IMR-90 (cell line): ENCODE measurements around the gene TSR2. TPM values are rescaled to one million over a fixed set of nuclear protein-coding genes. Genes with fewer than 3 reads are reported as not detected.

Experiments used
- ATAC-seq: fragments of 200-7000 bp; cut with Tn5 transposase; 2 replicates; pipeline ENCODE4 v1.9.1; 2020; ENCODE audit warnings: low read depth, mild to moderate bottlenecking, moderate library complexity
- BruUV-seq: library from RNA; stranded (reverse); fragments of 400-500 nt; replicated peaks from 2 replicates; lab custom pipeline; 2021; lab: Mats Ljungman, UMichigan
- CTCF ChIA-PET: fragments of 300-600 bp; formaldehyde crosslinking; extraction: SDS; loops from one replicate; lab custom pipeline; 2021; ENCODE audit warnings: antibody characterized with exemption; lab: Yijun Ruan, JAX
- POLR2A ChIA-PET: fragments of 300-600 bp; sonication (Branson Sonifier 250); formaldehyde crosslinking; loops from one replicate; lab custom pipeline; 2022; ENCODE audit warnings: antibody characterized with exemption; ENCODE audit not compliant: unreplicated experiment; lab: Charles Lee
- DNase-seq: peaks from one replicate; pipeline ENCODE4 v3.0.0; 2013
- H2AFZ ChIP-seq: replicated peaks from 2 replicates; pipeline ENCODE3; 2013; ENCODE audit warnings: low read length, mild to moderate bottlenecking; ENCODE audit not compliant: poor library complexity
- H2AK5ac ChIP-seq: 2 replicates; pipeline ENCODE4 v1.6.1; 2013; ENCODE audit warnings: low read depth, low read length, inconsistent platforms
- H2AK9ac ChIP-seq: replicated peaks from 2 replicates; pipeline ENCODE3; 2013; ENCODE audit warnings: mild to moderate bottlenecking, low read depth, low read length, moderate library complexity; ENCODE audit not compliant: poor library complexity
- H2BK120ac ChIP-seq: 2 replicates; pipeline ENCODE4 v1.6.1; 2013; ENCODE audit warnings: low read depth, low read length, inconsistent platforms
- H2BK15ac ChIP-seq: 3 replicates; pipeline ENCODE4 v1.6.1; 2013; ENCODE audit warnings: low read depth, low read length, inconsistent platforms
- H2BK20ac ChIP-seq: 2 replicates; pipeline ENCODE4 v1.6.1; 2013; ENCODE audit warnings: low read depth, mild to moderate bottlenecking, inconsistent platforms, low read length, moderate library complexity
- H2BK5ac ChIP-seq: 2 replicates; pipeline ENCODE4 v1.6.1; 2013; ENCODE audit warnings: mild to moderate bottlenecking, low read depth, low read length, inconsistent platforms; ENCODE audit not compliant: poor library complexity, severe bottlenecking
- H3K14ac ChIP-seq: replicated peaks from 2 replicates; pipeline ENCODE4 v1.6.1; 2013; ENCODE audit warnings: low read depth, low read length, inconsistent platforms
- H3K18ac ChIP-seq: 2 replicates; pipeline ENCODE4 v1.6.1; 2013; ENCODE audit warnings: low read depth, low read length, control low read depth
- H3K23ac ChIP-seq: 2 replicates; pipeline ENCODE4 v1.6.1; 2013; ENCODE audit warnings: low read depth, low read length, inconsistent platforms
- H3K27ac ChIP-seq: 2 replicates; pipeline ENCODE4 v1.5.1; 2013; ENCODE audit warnings: mild to moderate bottlenecking, control low read depth, low read length; ENCODE audit not compliant: insufficient read depth
- H3K27me3 ChIP-seq: 2 replicates; pipeline ENCODE4 v1.6.1; 2013; ENCODE audit warnings: low read length; ENCODE audit not compliant: control insufficient read depth, insufficient read depth
- H3K36me3 ChIP-seq: 2 replicates; pipeline ENCODE4 v1.6.1; 2013; ENCODE audit warnings: low read length, mixed read lengths; ENCODE audit not compliant: control insufficient read depth, insufficient read depth
- H3K4ac ChIP-seq: 2 replicates; pipeline ENCODE4 v1.6.1; 2013; ENCODE audit warnings: low read depth, low read length, inconsistent platforms
- H3K4me1 ChIP-seq: 2 replicates; pipeline ENCODE4 v1.6.1; 2013; ENCODE audit warnings: low read length, mixed read lengths; ENCODE audit not compliant: control insufficient read depth, insufficient read depth
- H3K4me2 ChIP-seq: 2 replicates; pipeline ENCODE4 v1.6.1; 2013; ENCODE audit warnings: low read depth, mild to moderate bottlenecking, control low read depth, low read length, moderate library complexity
- H3K4me3 ChIP-seq: 2 replicates; pipeline ENCODE4 v1.5.1; 2013; ENCODE audit warnings: low read depth, mild to moderate bottlenecking, control low read depth, low read length, moderate library complexity; ENCODE audit not compliant: insufficient read depth
- H3K56ac ChIP-seq: 2 replicates; pipeline ENCODE4 v1.6.1; 2013; ENCODE audit warnings: low read length, inconsistent platforms; ENCODE audit not compliant: insufficient read depth; ENCODE audit errors: extremely low read depth
- H3K79me1 ChIP-seq, 2 experiments: 2 replicates each; pipeline ENCODE4 v1.6.1; 2013; ENCODE audit warnings: low read length in 2 of 2, inconsistent platforms in 1 of 2, low read depth in 1 of 2
- H3K9ac ChIP-seq: 2 replicates; pipeline ENCODE4 v1.6.1; 2013; ENCODE audit warnings: low read depth, low read length, control low read depth
- H3K9me1 ChIP-seq: 2 replicates; pipeline ENCODE4 v1.6.1; 2013; ENCODE audit warnings: low read length, inconsistent platforms; ENCODE audit not compliant: insufficient read depth
- H3K9me3 ChIP-seq: 2 replicates; pipeline ENCODE4 v1.6.1; 2013; ENCODE audit warnings: low read length; ENCODE audit not compliant: control insufficient read depth, insufficient read depth
- H4K20me1 ChIP-seq: 2 replicates; pipeline ENCODE4 v1.6.1; 2013; ENCODE audit warnings: low read length, inconsistent platforms; ENCODE audit not compliant: insufficient read depth
- H4K5ac ChIP-seq: 2 replicates; pipeline ENCODE4 v1.6.1; 2013; ENCODE audit warnings: mild to moderate bottlenecking, low read depth, low read length, control low read depth
- H4K8ac ChIP-seq, 2 experiments: 2 replicates each; pipeline ENCODE4 v1.6.1; 2013; ENCODE audit warnings: low read depth in 2 of 2, low read length in 2 of 2, control low read depth in 1 of 2, inconsistent platforms in 1 of 2
- H4K91ac ChIP-seq: 2 replicates; pipeline ENCODE4 v1.6.1; 2013; ENCODE audit warnings: low read depth, low read length, inconsistent platforms; ENCODE audit not compliant: insufficient read depth
- CEBPB ChIP-seq: IDR thresholded peaks from 2 replicates; pipeline ENCODE4 v1.6.1; 2012; ENCODE audit warnings: low read depth, low read length, improper control_type of control experiment
- MXI1 ChIP-seq: IDR thresholded peaks from 2 replicates; pipeline ENCODE4 v1.6.1; 2012; ENCODE audit warnings: low read depth, mild to moderate bottlenecking, low read length, moderate library complexity, borderline replicate concordance
- NFE2L2 ChIP-seq: fragments of 150-350 bp; IDR thresholded peaks from 2 replicates; pipeline ENCODE4 v1.6.1; 2016; ENCODE audit warnings: low read depth, mild to moderate bottlenecking, low read length
- POLR2A ChIP-seq: IDR thresholded peaks from 2 replicates; pipeline ENCODE4 v1.6.1; 2012; ENCODE audit warnings: mild to moderate bottlenecking, low read depth, low read length
- USF2 ChIP-seq: fragments of 150-350 bp; IDR thresholded peaks from 2 replicates; pipeline ENCODE4 v1.6.1; 2017; ENCODE audit warnings: mild to moderate bottlenecking, antibody characterized with exemption, low read length, low read depth
- WGBS, 2 experiments: methylation state at CpG; one replicate each; pipeline versions ENCODE4 v1.1.5 to v1.1.7; 2013; ENCODE audit warnings: missing lambda C conversion rate in 2 of 2; ENCODE audit not compliant: insufficient read length in 1 of 2; ENCODE audit errors: extremely low coverage in 2 of 2; 5-methylcytosine and 5-hydroxymethylcytosine counted together
- dilution Hi-C: fragments of 300-500 bp; cut with HindIII; formaldehyde crosslinking; loops from one replicate; pipeline ENCODE4 v1.14.3; 2018; ENCODE audit warnings: low sequenced_read_pairs; ENCODE audit not compliant: unreplicated experiment
- in situ Hi-C: fragments of 300-500 bp; cut with MboI; formaldehyde crosslinking; loops from 3 replicates; pipeline ENCODE4 v1.14.3; 2019; ENCODE audit warnings: low sequenced_read_pairs, inconsistent platforms, mixed read lengths
- intact Hi-C: fragments of 100-400 bp; cut with micrococcal nuclease; formaldehyde crosslinking; loops from 2 replicates; pipeline ENCODE4 v1.10.0; 2022
- polyA plus RNA-seq, 3 experiments: library from polyadenylated mRNA; depleted of rRNA; stranded (reverse); fragments of >200 nt; gene quantifications; 2 replicates each; pipeline ENCODE4 v1.2.3, GENCODE V29; 2012; ENCODE audit warnings: low replicate concordance in 1 of 3
- total RNA-seq: library from RNA; depleted of rRNA; stranded (reverse); fragments of >200 nt; gene quantifications from 2 replicates; pipeline ENCODE4 v1.2.3, GENCODE V29; 2012

The TSR2 gene
- total and polyA plus RNA-seq, 2 of the 4 experiments (the other 2 are of a cell fraction), result 8.8 to 22.1 TPM

- DNase-seq (no peak), ATAC-seq (no peak)
- no TSS peak for BruUV-seq
- Histone ChIP-seq H3K4me2 (no peak overlapping the region), H3K79me1 (peaks cover 6 to 23% of the 10 kb centered on the region in 2 experiments; a peak in 2 of 4 replicates), H3K9me1 (peaks cover 6% of the 10 kb centered on the region; the same call in 1 of the 2 replicates), H3K27me3 (peaks cover 2% of the 10 kb centered on the region; the same call in 1 of the 2 replicates), H3K56ac (no peak overlapping the region), H3K4me3 (no peak overlapping the region), H3K27ac (no peak overlapping the region), H3K23ac (no peak overlapping the region), H3K18ac (no peak overlapping the region), H4K91ac (no peak overlapping the region), H2AK5ac (no peak overlapping the region), H4K5ac (no peak overlapping the region), H2BK5ac (no peak overlapping the region), H3K36me3 (peaks cover 22% of the 10 kb centered on the region), H3K4me1 (no peaks in the 10 kb centered on the region), H3K9ac (no peak overlapping the region), H3K14ac (no peak overlapping the region), H2BK120ac (no peak overlapping the region), H3K4ac (no peak overlapping the region), H2BK15ac (no peak overlapping the region), H2BK20ac (no peak overlapping the region), H3K9me3 (0 out of 2 replicates have a peak, but pooled peaks cover 1% of the 10 kb centered on the region), H4K8ac (no peak overlapping the region), H2AFZ (no peak overlapping the region), H2AK9ac (no peak overlapping the region), H4K20me1 (peaks cover 15% of the 10 kb centered on the region)
- ChIA-PET CTCF (no interaction called here), POLR2A (no interaction called here)
- 87% methylated on average over 10 of the region's 21 CpGs; no CpG with 5 or more reads in 1 of the 2 experiments for WGBS, 2 experiments
- dilution Hi-C loops, result no loop called here
- in situ Hi-C loops, result no loop called here
- intact Hi-C loops, result no loop called here
- no peak for TF ChIP-seq POLR2A
- TF ChIP-seq MXI1, result no peak
- no peak for TF ChIP-seq NFE2L2
- TF ChIP-seq USF2, result no peak
- no peak for TF ChIP-seq CEBPB
Measured at GRCh38 chrX:54470054-54470760, 30.0 kb downstream of the TSR2 start.
